IMR-90 (cell line): ENCODE results near the gene SERPINB5. TPM values are rescaled to one million over a fixed set of nuclear protein-coding genes. Genes with fewer than 3 reads are reported as not detected.

Experiments used
- ATAC-seq: fragments of 200-7000 bp; cut with Tn5 transposase; 2 replicates; pipeline ENCODE4 v1.9.1; 2020; ENCODE audit warnings: low read depth, mild to moderate bottlenecking, moderate library complexity
- BruUV-seq: library from RNA; stranded (reverse); fragments of 400-500 nt; replicated peaks from 2 replicates; lab custom pipeline; 2021; lab: Mats Ljungman, UMichigan
- CTCF ChIA-PET: fragments of 300-600 bp; formaldehyde crosslinking; extraction: SDS; loops from one replicate; lab custom pipeline; 2021; ENCODE audit warnings: antibody characterized with exemption; lab: Yijun Ruan, JAX
- POLR2A ChIA-PET: fragments of 300-600 bp; sonication (Branson Sonifier 250); formaldehyde crosslinking; loops from one replicate; lab custom pipeline; 2022; ENCODE audit warnings: antibody characterized with exemption; ENCODE audit not compliant: unreplicated experiment; lab: Charles Lee
- DNase-seq: peaks from one replicate; pipeline ENCODE4 v3.0.0; 2013
- H2AFZ ChIP-seq: replicated peaks from 2 replicates; pipeline ENCODE3; 2013; ENCODE audit warnings: low read length, mild to moderate bottlenecking; ENCODE audit not compliant: poor library complexity
- H2AK5ac ChIP-seq: 2 replicates; pipeline ENCODE4 v1.6.1; 2013; ENCODE audit warnings: low read depth, low read length, inconsistent platforms
- H2AK9ac ChIP-seq: replicated peaks from 2 replicates; pipeline ENCODE3; 2013; ENCODE audit warnings: mild to moderate bottlenecking, low read depth, low read length, moderate library complexity; ENCODE audit not compliant: poor library complexity
- H2BK120ac ChIP-seq: 2 replicates; pipeline ENCODE4 v1.6.1; 2013; ENCODE audit warnings: low read depth, low read length, inconsistent platforms
- H2BK15ac ChIP-seq: 3 replicates; pipeline ENCODE4 v1.6.1; 2013; ENCODE audit warnings: low read depth, low read length, inconsistent platforms
- H2BK20ac ChIP-seq: 2 replicates; pipeline ENCODE4 v1.6.1; 2013; ENCODE audit warnings: low read depth, mild to moderate bottlenecking, inconsistent platforms, low read length, moderate library complexity
- H2BK5ac ChIP-seq: 2 replicates; pipeline ENCODE4 v1.6.1; 2013; ENCODE audit warnings: mild to moderate bottlenecking, low read depth, low read length, inconsistent platforms; ENCODE audit not compliant: poor library complexity, severe bottlenecking
- H3K14ac ChIP-seq: replicated peaks from 2 replicates; pipeline ENCODE4 v1.6.1; 2013; ENCODE audit warnings: low read depth, low read length, inconsistent platforms
- H3K18ac ChIP-seq: 2 replicates; pipeline ENCODE4 v1.6.1; 2013; ENCODE audit warnings: low read depth, low read length, control low read depth
- H3K23ac ChIP-seq: 2 replicates; pipeline ENCODE4 v1.6.1; 2013; ENCODE audit warnings: low read depth, low read length, inconsistent platforms
- H3K27ac ChIP-seq: 2 replicates; pipeline ENCODE4 v1.5.1; 2013; ENCODE audit warnings: mild to moderate bottlenecking, control low read depth, low read length; ENCODE audit not compliant: insufficient read depth
- H3K27me3 ChIP-seq: 2 replicates; pipeline ENCODE4 v1.6.1; 2013; ENCODE audit warnings: low read length; ENCODE audit not compliant: control insufficient read depth, insufficient read depth
- H3K36me3 ChIP-seq: 2 replicates; pipeline ENCODE4 v1.6.1; 2013; ENCODE audit warnings: low read length, mixed read lengths; ENCODE audit not compliant: control insufficient read depth, insufficient read depth
- H3K4ac ChIP-seq: 2 replicates; pipeline ENCODE4 v1.6.1; 2013; ENCODE audit warnings: low read depth, low read length, inconsistent platforms
- H3K4me1 ChIP-seq: 2 replicates; pipeline ENCODE4 v1.6.1; 2013; ENCODE audit warnings: low read length, mixed read lengths; ENCODE audit not compliant: control insufficient read depth, insufficient read depth
- H3K4me2 ChIP-seq: 2 replicates; pipeline ENCODE4 v1.6.1; 2013; ENCODE audit warnings: low read depth, mild to moderate bottlenecking, control low read depth, low read length, moderate library complexity
- H3K4me3 ChIP-seq: 2 replicates; pipeline ENCODE4 v1.5.1; 2013; ENCODE audit warnings: low read depth, mild to moderate bottlenecking, control low read depth, low read length, moderate library complexity; ENCODE audit not compliant: insufficient read depth
- H3K56ac ChIP-seq: 2 replicates; pipeline ENCODE4 v1.6.1; 2013; ENCODE audit warnings: low read length, inconsistent platforms; ENCODE audit not compliant: insufficient read depth; ENCODE audit errors: extremely low read depth
- H3K79me1 ChIP-seq, 2 experiments: 2 replicates each; pipeline ENCODE4 v1.6.1; 2013; ENCODE audit warnings: low read length in 2 of 2, inconsistent platforms in 1 of 2, low read depth in 1 of 2
- H3K9ac ChIP-seq: 2 replicates; pipeline ENCODE4 v1.6.1; 2013; ENCODE audit warnings: low read depth, low read length, control low read depth
- H3K9me1 ChIP-seq: 2 replicates; pipeline ENCODE4 v1.6.1; 2013; ENCODE audit warnings: low read length, inconsistent platforms; ENCODE audit not compliant: insufficient read depth
- H3K9me3 ChIP-seq: 2 replicates; pipeline ENCODE4 v1.6.1; 2013; ENCODE audit warnings: low read length; ENCODE audit not compliant: control insufficient read depth, insufficient read depth
- H4K20me1 ChIP-seq: 2 replicates; pipeline ENCODE4 v1.6.1; 2013; ENCODE audit warnings: low read length, inconsistent platforms; ENCODE audit not compliant: insufficient read depth
- H4K5ac ChIP-seq: 2 replicates; pipeline ENCODE4 v1.6.1; 2013; ENCODE audit warnings: mild to moderate bottlenecking, low read depth, low read length, control low read depth
- H4K8ac ChIP-seq, 2 experiments: 2 replicates each; pipeline ENCODE4 v1.6.1; 2013; ENCODE audit warnings: low read depth in 2 of 2, low read length in 2 of 2, control low read depth in 1 of 2, inconsistent platforms in 1 of 2
- H4K91ac ChIP-seq: 2 replicates; pipeline ENCODE4 v1.6.1; 2013; ENCODE audit warnings: low read depth, low read length, inconsistent platforms; ENCODE audit not compliant: insufficient read depth
- BHLHE40 ChIP-seq: fragments of 150-350 bp; IDR thresholded peaks from 2 replicates; pipeline ENCODE4 v1.6.1; 2016; ENCODE audit warnings: mild to moderate bottlenecking, low read depth, low read length
- CEBPB ChIP-seq: IDR thresholded peaks from 2 replicates; pipeline ENCODE4 v1.6.1; 2012; ENCODE audit warnings: low read depth, low read length, improper control_type of control experiment
- CHD1 ChIP-seq: IDR thresholded peaks from 2 replicates; pipeline ENCODE4 v1.6.1; 2012; ENCODE audit warnings: low read depth, low read length, improper control_type of control experiment
- CTCF ChIP-seq: conservative IDR thresholded peaks from 2 replicates; pipeline ENCODE4 v1.5.1; 2012; ENCODE audit warnings: mild to moderate bottlenecking, low read depth, low read length, improper control_type of control experiment
- ELK1 ChIP-seq: fragments of 150-350 bp; IDR thresholded peaks from 2 replicates; pipeline ENCODE4 v1.6.1; 2016; ENCODE audit warnings: low read depth, mild to moderate bottlenecking, low read length, moderate library complexity, borderline replicate concordance
- FOS ChIP-seq: fragments of 150-350 bp; IDR thresholded peaks from 2 replicates; pipeline ENCODE4 v1.6.1; 2016; ENCODE audit warnings: low read depth, low read length
- MAFK ChIP-seq: IDR thresholded peaks from 2 replicates; pipeline ENCODE4 v1.6.1; 2012; ENCODE audit warnings: low read depth, low read length, improper control_type of control experiment
- MAZ ChIP-seq: IDR thresholded peaks from 2 replicates; pipeline ENCODE4 v1.6.1; 2012; ENCODE audit warnings: low read depth, mild to moderate bottlenecking, low read length, improper control_type of control experiment, moderate library complexity, borderline replicate concordance
- MXI1 ChIP-seq: IDR thresholded peaks from 2 replicates; pipeline ENCODE4 v1.6.1; 2012; ENCODE audit warnings: low read depth, mild to moderate bottlenecking, low read length, moderate library complexity, borderline replicate concordance
- NFE2L2 ChIP-seq: fragments of 150-350 bp; IDR thresholded peaks from 2 replicates; pipeline ENCODE4 v1.6.1; 2016; ENCODE audit warnings: low read depth, mild to moderate bottlenecking, low read length
- POLR2A ChIP-seq: IDR thresholded peaks from 2 replicates; pipeline ENCODE4 v1.6.1; 2012; ENCODE audit warnings: mild to moderate bottlenecking, low read depth, low read length
- RAD21 ChIP-seq: IDR thresholded peaks from 2 replicates; pipeline ENCODE4 v1.6.1; 2012; ENCODE audit warnings: low read length, improper control_type of control experiment
- RCOR1 ChIP-seq: IDR thresholded peaks from 2 replicates; pipeline ENCODE4 v1.6.1; 2012; ENCODE audit warnings: mild to moderate bottlenecking, low read length, improper control_type of control experiment; ENCODE audit not compliant: insufficient replicate concordance
- RFX5 ChIP-seq: IDR thresholded peaks from 2 replicates; pipeline ENCODE4 v1.8.0; 2012; ENCODE audit warnings: low read depth, mild to moderate bottlenecking, low read length, moderate library complexity
- SMC3 ChIP-seq: fragments of 150-350 bp; IDR thresholded peaks from 2 replicates; pipeline ENCODE4 v1.6.1; 2016; ENCODE audit warnings: low read depth, mild to moderate bottlenecking, antibody characterized with exemption, low read length, moderate library complexity
- WGBS, 2 experiments: methylation state at CpG; one replicate each; pipeline versions ENCODE4 v1.1.5 to v1.1.7; 2013; ENCODE audit warnings: missing lambda C conversion rate in 2 of 2; ENCODE audit not compliant: insufficient read length in 1 of 2; ENCODE audit errors: extremely low coverage in 2 of 2; 5-methylcytosine and 5-hydroxymethylcytosine counted together
- dilution Hi-C: fragments of 300-500 bp; cut with HindIII; formaldehyde crosslinking; loops from one replicate; pipeline ENCODE4 v1.14.3; 2018; ENCODE audit warnings: low sequenced_read_pairs; ENCODE audit not compliant: unreplicated experiment
- in situ Hi-C: fragments of 300-500 bp; cut with MboI; formaldehyde crosslinking; loops from 3 replicates; pipeline ENCODE4 v1.14.3; 2019; ENCODE audit warnings: low sequenced_read_pairs, inconsistent platforms, mixed read lengths
- intact Hi-C: fragments of 100-400 bp; cut with micrococcal nuclease; formaldehyde crosslinking; loops from 2 replicates; pipeline ENCODE4 v1.10.0; 2022
- polyA plus RNA-seq, 3 experiments: library from polyadenylated mRNA; depleted of rRNA; stranded (reverse); fragments of >200 nt; gene quantifications; 2 replicates each; pipeline ENCODE4 v1.2.3, GENCODE V29; 2012; ENCODE audit warnings: low replicate concordance in 1 of 3
- total RNA-seq: library from RNA; depleted of rRNA; stranded (reverse); fragments of >200 nt; gene quantifications from 2 replicates; pipeline ENCODE4 v1.2.3, GENCODE V29; 2012
- TF ChIP-seq, protein P1 (sequence below): fragments of 150-350 bp; IDR thresholded peaks from 2 replicates; pipeline ENCODE4 v1.6.1; 2017; ENCODE audit warnings: mild to moderate bottlenecking, antibody characterized with exemption, low read length, low read depth

The SERPINB5 gene
- total and polyA plus RNA-seq, 2 of the 4 experiments (the other 2 are of a cell fraction) = not detected

DNA sequence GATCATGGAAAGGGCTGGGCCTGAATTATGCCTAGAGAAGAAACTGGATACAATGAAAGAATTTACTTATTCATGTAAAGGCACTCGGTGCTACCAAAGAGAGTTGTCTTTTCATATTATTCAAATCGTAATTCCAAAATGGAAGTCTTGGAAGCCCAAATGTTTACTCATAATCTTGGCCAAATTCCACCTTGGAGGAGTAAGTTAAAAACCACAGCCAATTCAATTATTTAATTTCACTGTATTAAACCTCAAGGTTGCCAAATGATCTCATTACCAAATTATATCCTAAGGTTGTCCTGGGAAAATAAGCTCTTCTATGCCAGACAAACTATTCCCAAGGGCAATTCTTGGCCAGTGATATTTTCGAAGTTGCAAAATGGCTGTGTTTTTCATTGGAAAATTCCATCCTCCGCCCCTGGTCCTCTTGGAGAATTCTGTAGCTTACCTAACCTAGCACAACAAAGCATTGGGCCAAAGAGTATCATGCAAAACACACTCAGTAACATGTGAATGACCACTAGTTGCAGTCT is 43.4 kb upstream of the SERPINB5 start:
- H2BK20ac ChIP-seq = no peak overlapping the region
- H4K20me1 ChIP-seq = no peaks in the 10 kb centered on the region
- no peaks in the 10 kb centered on the region for H3K4me1 ChIP-seq
- no peak overlapping the region for H4K91ac ChIP-seq
- no peak overlapping the region for H2AFZ ChIP-seq
- H3K56ac ChIP-seq = no peak overlapping the region
- POLR2A ChIA-PET = no interaction called here
- in situ Hi-C loops (no loop called here), dilution Hi-C loops (no loop called here), intact Hi-C loops (loop anchor here (10.0 kb wide), 1 partner anchor 909 kb away; the partner anchor contains the start of gene ZCCHC2)
- no peak for TF ChIP-seq MXI1
- TF ChIP-seq CEBPB = no peak
- TF ChIP-seq BHLHE40 = no peak
- TF ChIP-seq RFX5 = no peak
- TF ChIP-seq SMC3 = no peak
- TF ChIP-seq RCOR1 = no peak
- no peak for TF ChIP-seq CTCF
- TF ChIP-seq, protein P1, sequence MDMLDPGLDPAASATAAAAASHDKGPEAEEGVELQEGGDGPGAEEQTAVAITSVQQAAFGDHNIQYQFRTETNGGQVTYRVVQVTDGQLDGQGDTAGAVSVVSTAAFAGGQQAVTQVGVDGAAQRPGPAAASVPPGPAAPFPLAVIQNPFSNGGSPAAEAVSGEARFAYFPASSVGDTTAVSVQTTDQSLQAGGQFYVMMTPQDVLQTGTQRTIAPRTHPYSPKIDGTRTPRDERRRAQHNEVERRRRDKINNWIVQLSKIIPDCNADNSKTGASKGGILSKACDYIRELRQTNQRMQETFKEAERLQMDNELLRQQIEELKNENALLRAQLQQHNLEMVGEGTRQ = no peak
- no peak for TF ChIP-seq POLR2A
- TF ChIP-seq MAFK = no peak
- TF ChIP-seq FOS = no peak
- TF ChIP-seq NFE2L2 = no peak
- no peak for TF ChIP-seq RAD21
- no peak for TF ChIP-seq MAZ
- TF ChIP-seq CHD1 = no peak
- no peak for TF ChIP-seq ELK1
- H3K27me3 ChIP-seq = peaks cover 19% of the 10 kb centered on the region
- H3K9me1 ChIP-seq = no peaks in the 10 kb centered on the region
- WGBS, 2 experiments = no CpG with 5 or more reads among the region's 4 CpGs
- H3K4ac ChIP-seq = no peak overlapping the region
- no peak overlapping the region for H4K8ac ChIP-seq
- H2BK120ac ChIP-seq = no peak overlapping the region
- H4K5ac ChIP-seq = no peak overlapping the region
- no peak overlapping the region for H3K27ac ChIP-seq
- no peak overlapping the region for H3K23ac ChIP-seq
- H3K36me3 ChIP-seq = no peaks in the 10 kb centered on the region
- H3K9me3 ChIP-seq = no peaks in the 10 kb centered on the region
- H3K4me3 ChIP-seq = no peak overlapping the region
- no peak overlapping the region for H3K18ac ChIP-seq
- no peaks in the 10 kb centered on the region for H3K79me1 ChIP-seq
- H2AK5ac ChIP-seq = no peak overlapping the region
- no peak for ATAC-seq
- H2BK15ac ChIP-seq = no peak overlapping the region
- H3K14ac ChIP-seq = no peak overlapping the region
- CTCF ChIA-PET = no interaction called here
- no peak overlapping the region for H3K4me2 ChIP-seq
- H3K9ac ChIP-seq = no peak overlapping the region
- BruUV-seq = no TSS peak
- H2BK5ac ChIP-seq = no peak overlapping the region
- DNase-seq = no peak
- H2AK9ac ChIP-seq = no peak overlapping the region
